Brain microvascular endothelial cell (primary cell): ENCODE results near the gene TMEM179.

Source experiments
- DNase-seq: peaks from one replicate; pipeline ENCODE4 v3.0.0-alpha.2; 2020
- H3K27ac ChIP-seq: fragments of 250-450 bp; sonication (Bioruptor Pico); 2 replicates; pipeline ENCODE4 v1.5.1; 2020; ENCODE audit warnings: mild to moderate bottlenecking, moderate library complexity
- H3K27me3 ChIP-seq: fragments of 250-450 bp; sonication (Bioruptor Pico); replicated peaks from 2 replicates; pipeline ENCODE4 v1.5.1; 2020; ENCODE audit warnings: mild to moderate bottlenecking
- H3K36me3 ChIP-seq: fragments of 250-450 bp; sonication (Bioruptor Pico); replicated peaks from 2 replicates; pipeline ENCODE4 v1.5.1; 2020; ENCODE audit warnings: mild to moderate bottlenecking
- H3K4me3 ChIP-seq: 2 replicates; pipeline ENCODE4 v1.5.1; 2011; ENCODE audit warnings: low read depth, mild to moderate bottlenecking, control low read depth, low read length, moderate library complexity
- CTCF ChIP-seq: IDR thresholded peaks from 2 replicates; pipeline ENCODE4 v1.5.1; 2011; ENCODE audit warnings: low read depth, mild to moderate bottlenecking, moderate library complexity, low read length, control low read depth, inconsistent platforms; ENCODE audit errors: missing control alignments
- in situ Hi-C: cut with HindIII; loops from 2 replicates; pipeline ENCODE4 v1.10.0; 2017; ENCODE audit warnings: low sequenced_read_pairs, low pct_ligation_motif_present

TMEM179 gene

GRCh38 chr14:104555430-104556255 lies 48.9 kb downstream of the TMEM179 start:
- in situ Hi-C loops, result no loop called here
- Histone ChIP-seq H3K27ac (no peak overlapping the region), H3K4me3 (no peak overlapping the region), H3K36me3 (no peaks in the 10 kb centered on the region), H3K27me3 (no peaks in the 10 kb centered on the region)
- no peak for TF ChIP-seq CTCF
- DNase-seq, result no peak

- in situ Hi-C loops, result no loop called here
- DNase-seq, result no peak
- H3K4me3 ChIP-seq, result no peak overlapping the region
Measured at GRCh38 chr14:104554608-104555429, 49.8 kb downstream of the TMEM179 start.

GRCh38 chr14:104554088-104554607 lies 50.4 kb downstream of the TMEM179 start:
- Histone ChIP-seq H3K36me3 (no peaks in the 10 kb centered on the region), H3K27ac (no peak overlapping the region), H3K4me3 (no peak overlapping the region), H3K27me3 (no peaks in the 10 kb centered on the region)
- in situ Hi-C loops, result no loop called here
- DNase-seq, result no peak
- TF ChIP-seq CTCF, result no peak

More at GRCh38 chr14:104554608-104555429, 49.8 kb downstream of the TMEM179 start:
- TF ChIP-seq CTCF, result no peak
- Histone ChIP-seq H3K27me3 (no peaks in the 10 kb centered on the region), H3K27ac (no peak overlapping the region), H3K36me3 (no peaks in the 10 kb centered on the region)

GRCh38 chr14:104553166-104554087 lies 51.1 kb downstream of the TMEM179 start:
- in situ Hi-C loops, result no loop called here
- H3K4me3 ChIP-seq, result no peak overlapping the region
- no peaks in the 10 kb centered on the region for H3K36me3 ChIP-seq
- TF ChIP-seq CTCF, result no peak
- no peak overlapping the region for H3K27ac ChIP-seq
- no peaks in the 10 kb centered on the region for H3K27me3 ChIP-seq
- DNase-seq, result no peak

- DNase-seq, result no peak
- Histone ChIP-seq H3K27ac (no peak overlapping the region), H3K4me3 (no peak overlapping the region), H3K27me3 (no peaks in the 10 kb centered on the region), H3K36me3 (no peaks in the 10 kb centered on the region)
- in situ Hi-C loops, result no loop called here
- TF ChIP-seq CTCF, result no peak
Measured at GRCh38 chr14:104552738-104553125, 51.8 kb downstream of the TMEM179 start.
